Measurements from ENCODE around the gene SMG6.

GRCh38 chr17:2025622-2026309 lies 277.8 kb downstream of the SMG6 start:
- peak; percentile 68 to 77 (median 72) for TF ChIP-seq CTCF (IDR thresholded peaks at IDR 0.05)
- TF ChIP-seq POLR2A (IDR thresholded peaks at IDR 0.05): no peak

Data from uterus (tissue), 2 donors.